Stimulated activated CD4-positive, alpha-beta T cell treated with anti-CD3 and anti-CD28 coated beads, Interleukin-4, amount 100 ng/mL, for 48 hours (primary cell): ENCODE results near the gene USP33.
A peak's percentile ranks its signal among the peaks of the same experiment; 100 is the strongest.
"Not testable (repeated sequence)": the region's sequence is repeated elsewhere in the genome, so short reads cannot be mapped to it uniquely, and the experiment has no call there.

ENCODE experiments used
- DNase-seq, 2 donors: peaks; one replicate each; pipeline ENCODE4 v3.0.0-alpha.2; 2020; ENCODE audit warnings: low read depth in 2 of 2

The USP33 gene

GRCh38 chr1:77759071-77760028 is at the start of gene USP33:
Gene USP33 (minus strand): TSS chr1:77759852. CDS start chr1:77741697, 18,155 bp downstream.
- DNase-seq: peak; percentile 85 to 88

DNA sequence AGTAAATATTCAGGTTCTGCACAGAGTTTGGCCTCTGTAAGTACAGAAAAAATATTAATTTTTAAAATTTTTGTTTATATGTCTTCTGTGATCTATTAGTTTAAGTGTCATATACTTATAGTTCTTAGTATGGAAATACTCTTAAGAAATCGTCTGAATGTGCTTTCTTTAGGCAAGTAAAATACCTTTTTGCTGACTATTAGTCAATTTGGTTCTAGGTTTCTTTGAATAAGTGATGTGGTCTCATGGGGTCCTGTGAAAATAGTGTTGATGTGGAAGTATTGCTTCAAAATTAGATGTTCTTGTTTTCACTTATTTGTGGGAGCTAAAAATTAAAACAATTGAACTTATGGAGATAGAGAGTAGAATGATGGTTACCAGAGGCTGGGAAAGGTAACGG is 43.7 kb upstream of the USP33 start:
- no peak for DNase-seq

DNA sequence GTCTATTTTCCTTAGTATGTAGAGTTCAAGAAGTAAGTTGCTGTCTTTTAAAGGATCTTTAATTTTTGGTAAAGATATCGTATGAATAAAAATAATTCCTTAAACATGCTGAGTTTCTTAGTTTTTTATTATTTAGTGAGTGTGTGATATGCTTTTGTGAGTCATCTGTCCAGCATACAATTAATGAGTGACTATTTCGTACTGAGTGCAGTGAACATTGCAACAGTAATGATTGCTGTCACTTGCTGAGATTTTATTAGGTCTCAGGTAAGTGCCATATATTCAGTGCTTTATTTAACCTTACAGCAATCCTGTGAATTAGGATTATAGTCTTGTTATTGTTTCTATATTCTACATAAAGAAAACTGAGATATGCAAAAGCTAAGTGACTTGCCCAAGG is 42.4 kb upstream of the USP33 start:
- DNase-seq: no peak

GRCh38 chr1:77797991-77798390 is 38.3 kb upstream of the USP33 start:
- no peak for DNase-seq

- no peak for DNase-seq
These were observed 37.2 kb upstream of the USP33 start for GRCh38 chr1:77796695-77797405.

DNA sequence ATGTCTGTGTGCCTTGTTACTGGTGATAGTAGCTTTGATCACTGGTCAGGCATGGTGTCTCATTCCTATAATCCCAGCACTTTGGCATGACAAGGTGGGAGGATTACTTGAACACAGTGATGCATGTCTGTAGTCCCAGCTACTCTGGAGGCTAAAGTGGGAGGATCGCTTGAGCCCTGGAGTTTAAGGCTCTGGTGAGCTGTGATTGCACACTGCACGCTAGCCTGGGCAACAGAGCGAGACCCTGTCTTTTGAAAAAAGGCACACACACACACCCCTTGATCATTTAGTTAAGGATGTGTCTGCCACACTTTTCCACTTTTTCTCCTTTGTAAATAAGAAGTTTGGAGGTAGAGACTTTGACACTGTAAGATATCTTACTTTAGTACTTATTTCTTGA is 34.9 kb upstream of the USP33 start:
- no peak for DNase-seq

GRCh38 chr1:77786093-77786741 is 26.6 kb upstream of the USP33 start:
- not testable (repeated sequence) for DNase-seq

- no peak for DNase-seq
These were observed 23.5 kb upstream of the USP33 start for GRCh38 chr1:77783141-77783540.

DNA sequence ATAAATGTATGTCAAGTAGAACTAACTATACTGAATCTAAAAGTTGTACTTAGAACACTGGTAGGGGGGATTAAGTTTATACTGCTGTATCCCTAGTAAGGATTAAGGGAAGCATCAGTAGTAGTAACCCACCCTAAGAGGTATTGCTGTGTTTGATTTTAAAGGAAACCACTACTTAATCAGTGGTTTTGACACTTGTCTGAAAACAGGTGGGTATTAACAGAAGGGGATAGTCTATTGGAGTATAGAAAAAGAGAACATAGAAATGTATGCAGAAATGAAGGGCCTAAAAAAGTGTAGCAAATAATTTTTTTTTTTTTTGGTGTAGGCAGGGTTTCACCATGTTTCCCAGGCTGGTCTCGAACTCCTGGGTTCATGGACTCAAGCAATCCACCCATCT is 22.0 kb upstream of the USP33 start:
- DNase-seq: no peak

GRCh38 chr1:77779529-77780281 is 20.1 kb upstream of the USP33 start, which contains the start of gene MIGA1:
Gene MIGA1 (plus strand): TSS chr1:77779649. CDS start chr1:77783253, 3,604 bp downstream.
- DNase-seq: peak; percentile 69 to 82

DNA sequence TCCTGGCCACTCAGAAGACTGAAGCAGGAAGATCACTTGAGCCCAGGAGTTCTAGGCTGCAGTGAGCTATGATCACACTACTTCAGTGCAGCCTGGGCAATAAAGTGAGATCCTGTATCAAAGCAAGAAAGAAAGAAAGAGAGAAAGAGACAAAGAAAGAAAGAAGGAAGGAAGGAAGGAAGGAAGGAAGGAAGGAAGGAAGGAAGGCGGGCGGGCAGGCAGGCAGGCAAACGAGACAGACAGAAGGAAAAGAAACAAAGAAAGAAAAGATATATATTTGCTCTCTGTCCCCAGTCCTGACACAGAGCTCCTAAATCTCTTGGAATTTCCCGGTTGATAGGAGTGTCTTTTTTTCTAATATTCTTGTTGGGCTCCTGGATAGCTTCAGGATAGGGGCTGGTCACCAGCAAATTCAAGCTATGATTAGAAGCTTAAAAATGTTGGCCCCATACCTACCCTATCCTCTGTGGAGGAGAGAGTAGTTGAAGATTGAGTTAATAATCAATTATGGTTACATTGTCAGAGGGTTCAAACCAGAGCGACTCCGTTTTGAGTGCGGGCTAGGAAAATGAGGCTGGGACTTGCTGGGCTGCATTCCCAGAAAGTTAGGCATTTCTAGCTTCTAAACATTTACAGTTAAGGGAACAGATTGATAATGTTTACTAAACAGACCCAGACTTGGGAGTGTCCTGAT is 16.5 kb upstream of the USP33 start:
- no peak for DNase-seq

GRCh38 chr1:77768006-77768405 is 8.4 kb upstream of the USP33 start:
- DNase-seq: no peak

DNA sequence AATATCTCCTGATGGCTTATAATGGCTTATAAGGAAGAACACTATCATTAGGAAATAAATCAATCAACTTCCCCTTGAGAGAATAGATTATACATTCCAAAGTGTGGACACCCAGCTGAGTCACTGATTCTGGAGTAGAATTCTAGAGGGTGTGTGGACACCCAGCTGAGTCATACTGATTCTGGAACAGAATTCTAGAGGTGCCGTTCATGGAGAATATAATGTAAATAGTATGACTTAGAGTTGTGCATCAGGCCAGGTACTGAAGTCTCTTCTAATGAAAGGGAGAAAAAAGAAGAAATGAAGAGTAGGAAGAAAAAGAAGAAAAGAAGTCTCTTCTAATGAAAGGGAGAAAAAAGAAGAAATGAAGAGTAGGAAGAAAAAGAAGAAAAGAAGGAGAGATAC is 2.4 kb upstream of the USP33 start:
- DNase-seq: no peak

DNA sequence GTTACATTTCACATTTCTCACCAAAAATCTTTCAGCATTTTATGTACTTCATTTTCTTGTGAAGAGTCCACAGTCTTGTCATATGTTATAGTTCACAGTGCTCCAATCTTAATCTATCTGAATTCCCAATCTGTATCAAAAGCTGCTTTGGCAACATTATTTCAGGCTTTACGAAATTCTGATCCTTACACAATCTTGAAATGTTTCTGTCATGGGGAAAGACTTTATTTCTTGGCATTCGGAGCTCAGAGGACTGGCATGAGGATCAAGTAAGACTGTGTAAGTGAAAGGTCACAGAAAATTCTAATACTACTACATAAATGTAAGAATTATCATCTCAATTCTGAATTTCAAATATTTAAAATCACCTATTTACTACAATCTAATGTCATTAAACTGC is 2.0 kb downstream of the USP33 start:
- DNase-seq: no peak

- DNase-seq: no peak
These were observed 2.5 kb downstream of the USP33 start for GRCh38 chr1:77757066-77757584.

DNA sequence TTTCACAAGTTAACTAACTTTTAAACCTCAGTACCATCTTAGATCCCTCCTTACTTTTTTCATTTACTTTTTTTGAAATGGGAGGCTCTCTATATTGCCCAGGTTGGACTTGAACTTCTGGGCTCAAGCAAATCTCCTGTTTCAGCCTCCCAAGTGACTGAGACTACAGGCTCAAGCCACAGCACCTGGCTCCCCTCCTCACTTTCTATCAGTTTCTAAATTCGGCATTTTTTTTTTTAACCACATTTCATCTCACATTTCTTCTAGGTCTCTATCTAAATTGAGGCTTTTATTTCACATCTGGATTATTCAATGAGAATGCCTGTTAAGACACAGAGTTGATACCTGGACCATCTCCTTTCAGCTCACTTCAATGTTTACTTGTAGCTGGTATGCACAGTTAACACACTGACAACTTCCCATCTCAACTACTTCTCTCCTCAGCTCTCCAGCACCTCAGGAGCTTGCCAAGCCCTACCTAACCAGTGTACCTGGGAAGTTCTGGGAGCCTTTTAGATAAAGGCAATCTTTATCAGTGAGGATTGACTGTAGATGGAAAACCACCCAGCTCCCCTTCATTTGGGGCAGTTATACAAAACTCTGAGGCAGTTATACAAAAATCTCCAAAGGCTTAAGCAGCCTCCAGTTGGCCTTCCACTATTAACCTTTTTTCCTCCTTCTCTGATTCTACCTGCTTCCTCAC is 3.4 kb downstream of the USP33 start:
- no peak for DNase-seq

GRCh38 chr1:77749489-77749888 is 10.2 kb downstream of the USP33 start:
- DNase-seq: not testable (repeated sequence)

DNA sequence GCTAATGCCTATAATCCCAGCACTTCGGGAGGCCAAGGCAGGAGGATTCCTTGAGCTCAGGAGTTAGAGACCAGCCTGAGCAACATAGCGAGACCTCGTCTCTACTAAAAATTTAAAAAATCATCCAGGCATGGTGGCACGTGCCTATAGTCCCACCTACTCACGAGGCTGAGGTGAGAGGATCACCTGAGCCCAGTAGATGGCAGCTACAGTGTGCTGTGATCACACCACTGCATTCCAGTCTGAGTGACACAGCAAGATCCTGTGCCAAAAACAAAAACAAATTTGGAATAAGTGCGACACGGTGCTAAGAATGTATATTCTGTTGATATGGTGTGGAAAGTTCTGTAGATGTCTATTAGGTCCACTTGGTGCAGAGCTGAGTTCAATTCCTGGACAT is 15.1 kb downstream of the USP33 start:
- DNase-seq: no peak

DNA sequence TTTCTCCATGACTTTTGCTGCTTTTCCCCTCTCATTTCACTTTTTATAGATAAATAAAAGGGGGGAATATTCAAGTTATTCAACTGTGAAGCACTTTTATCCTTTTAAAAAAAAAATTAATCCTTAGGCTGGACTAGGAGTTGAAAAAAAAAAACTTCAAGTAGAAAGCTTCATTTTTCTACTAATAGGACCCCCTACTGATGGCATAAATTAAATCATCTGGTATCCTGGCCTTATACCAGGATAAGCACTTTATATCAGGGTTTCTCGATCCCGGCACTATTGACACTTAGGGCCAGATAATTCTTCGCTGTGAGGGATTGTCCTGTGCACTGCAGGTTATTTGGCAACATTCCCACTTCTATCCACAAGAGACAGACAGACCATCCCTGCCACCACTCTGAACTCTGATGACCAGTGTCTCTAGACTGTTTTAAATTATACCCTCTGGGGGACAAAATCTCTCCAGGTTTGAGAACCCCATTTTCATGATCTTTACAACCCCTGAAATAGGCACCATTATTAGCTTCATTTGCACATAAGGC is 17.6 kb downstream of the USP33 start:
- no peak for DNase-seq

GRCh38 chr1:77741316-77741715 is 18.3 kb downstream of the USP33 start:
- no peak for DNase-seq
